ENCODE results near the gene PFDN6.

- TF ChIP-seq CTCF (IDR thresholded peaks at IDR 0.05): no peak
- no peak for TF ChIP-seq POLR2A (IDR thresholded peaks at IDR 0.05)
Observed at GRCh38 chr6:33273924-33274902, 15.2 kb upstream of the PFDN6 start.

Data from uterus (tissue), 2 donors.